GM21423 (cell line): ENCODE results near the gene ATG16L1.

Experiments
- ATAC-seq: cut with Tn5 transposase; IDR thresholded peaks from one replicate; pipeline ENCODE4 v1.9.1; 2021; ENCODE audit warnings: mild to moderate bottlenecking, moderate library complexity; ENCODE audit not compliant: unreplicated experiment

ATG16L1 gene

GRCh38 chr2:233288663-233289062 is 37.2 kb downstream of the ATG16L1 start:
- ATAC-seq: no peak

DNA sequence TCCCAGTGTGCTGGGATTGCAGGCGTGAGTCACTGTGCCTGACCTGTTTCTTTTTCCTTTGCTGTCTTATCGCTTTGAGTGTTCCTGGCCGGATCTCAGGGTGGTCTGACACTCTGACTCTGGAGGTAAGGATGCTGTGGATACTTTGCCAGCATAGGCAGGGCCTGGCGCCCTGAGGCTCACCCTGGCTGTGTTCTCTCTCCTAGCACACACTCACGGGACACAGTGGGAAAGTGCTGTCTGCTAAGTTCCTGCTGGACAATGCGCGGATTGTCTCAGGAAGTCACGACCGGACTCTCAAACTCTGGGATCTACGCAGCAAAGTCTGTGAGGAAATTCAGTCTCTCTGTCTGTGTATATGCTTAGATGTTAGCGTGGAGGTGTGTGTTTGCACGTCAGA is 38.2 kb downstream of the ATG16L1 start:
- ATAC-seq: no peak

GRCh38 chr2:233290051-233290845 is 38.8 kb downstream of the ATG16L1 start:
- ATAC-seq: no peak

DNA sequence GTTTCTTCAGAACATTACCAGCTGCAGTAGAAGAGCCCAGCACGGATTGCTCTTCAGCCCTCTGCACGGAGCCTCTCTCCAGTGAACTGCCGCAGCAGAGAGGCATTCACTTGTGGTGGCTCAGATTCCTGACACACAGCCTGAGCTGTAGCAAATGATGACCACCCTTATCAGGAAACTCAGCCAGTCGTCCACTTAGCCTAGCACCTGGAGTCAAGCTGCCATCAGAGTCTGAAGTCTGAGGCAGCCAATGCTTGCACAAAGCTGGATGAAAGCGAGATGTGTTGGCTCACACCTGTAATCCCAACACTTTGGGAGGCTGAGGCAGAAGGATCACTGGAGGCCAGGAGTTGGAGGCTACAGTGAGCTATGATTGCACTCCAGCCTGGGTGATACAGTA is 44.4 kb downstream of the ATG16L1 start:
- no peak for ATAC-seq

DNA sequence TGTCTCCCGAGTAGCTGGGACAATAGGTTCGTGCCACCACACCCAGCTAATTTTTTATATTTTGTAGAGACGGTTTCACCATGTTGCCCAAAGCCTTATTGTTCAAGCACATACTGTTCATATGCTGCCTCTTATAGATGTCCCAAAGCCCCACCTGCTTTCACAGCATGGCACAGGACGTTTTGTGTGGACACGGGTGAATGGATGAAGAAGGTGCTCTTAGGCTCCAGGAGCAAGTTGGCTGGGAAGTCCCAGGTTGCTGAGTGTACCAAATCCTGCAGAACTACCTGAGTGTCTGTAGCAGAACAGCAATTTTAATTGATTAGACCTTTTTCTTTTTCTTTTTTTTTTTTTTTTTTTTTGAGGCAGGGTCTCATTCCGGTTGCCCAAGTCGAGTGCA is 45.6 kb downstream of the ATG16L1 start:
- ATAC-seq: no peak

- no peak for ATAC-seq
These were observed 48.9 kb downstream of the ATG16L1 start for GRCh38 chr2:233300401-233300800.

DNA sequence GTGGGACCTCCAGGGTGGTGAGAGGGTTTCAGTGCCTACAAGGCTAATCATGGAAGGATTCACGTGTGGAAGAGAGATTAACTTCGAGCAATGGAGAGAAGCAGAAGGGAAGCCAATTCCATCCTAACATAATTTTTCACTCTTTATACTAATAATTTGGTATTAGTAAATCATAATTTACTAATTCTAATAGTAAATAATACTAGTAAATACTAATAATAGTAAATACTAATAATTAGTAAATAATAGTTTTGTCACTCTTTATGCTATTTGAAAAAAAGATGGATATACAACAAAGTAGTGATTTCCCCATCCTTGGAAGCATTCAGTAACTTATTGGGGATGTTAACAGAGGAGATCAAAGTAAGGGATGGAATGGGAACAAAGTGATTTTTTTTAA is 49.8 kb downstream of the ATG16L1 start:
- no peak for ATAC-seq

DNA sequence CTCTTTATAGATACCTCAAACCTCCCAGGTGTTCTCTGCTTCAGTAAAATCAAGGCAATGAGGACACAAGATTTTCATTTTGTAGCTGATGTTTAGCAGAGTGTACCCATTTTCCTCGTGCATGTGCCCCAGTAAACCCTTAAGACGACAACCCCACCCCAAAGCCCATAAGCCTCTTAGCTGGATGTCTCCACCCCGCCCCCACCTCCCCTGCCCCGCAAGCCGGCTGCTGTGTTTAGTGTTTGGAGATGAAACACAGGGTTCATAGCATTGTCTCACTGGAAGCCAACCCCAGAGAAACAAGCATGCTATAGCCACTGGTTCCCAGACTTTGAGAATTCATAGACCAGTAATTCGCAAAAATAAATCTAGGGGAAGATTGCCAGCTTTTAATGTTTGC is 50.3 kb downstream of the ATG16L1 start:
- no peak for ATAC-seq

DNA sequence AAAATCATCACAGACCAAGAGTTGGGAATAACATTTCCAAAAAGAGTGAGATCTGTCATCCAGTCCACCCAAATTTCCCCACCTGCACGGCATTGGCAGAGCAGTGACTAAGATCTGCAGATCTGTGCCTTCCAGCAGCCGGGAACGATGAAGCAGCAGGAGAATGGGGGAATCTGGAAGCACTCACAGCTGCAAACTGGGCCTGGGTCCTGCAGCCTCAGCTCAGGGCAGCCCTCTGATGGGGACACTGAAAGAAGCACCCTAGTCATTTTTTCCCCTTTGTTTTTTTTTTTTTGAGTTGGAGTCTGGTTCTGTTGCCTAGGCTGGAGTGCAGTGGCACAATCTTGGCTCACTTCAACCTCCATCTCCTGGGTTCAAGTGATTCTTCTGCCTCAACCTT is 51.8 kb downstream of the ATG16L1 start:
- ATAC-seq: no peak

- no peak for ATAC-seq
These were observed 56.1 kb downstream of the ATG16L1 start, which contains the start of gene SAG for GRCh38 chr2:233307565-233307964. Gene SAG, plus strand, starts transcription at chr2:233307816. Its CDS starts 1,374 bp downstream, at chr2:233309190.

DNA sequence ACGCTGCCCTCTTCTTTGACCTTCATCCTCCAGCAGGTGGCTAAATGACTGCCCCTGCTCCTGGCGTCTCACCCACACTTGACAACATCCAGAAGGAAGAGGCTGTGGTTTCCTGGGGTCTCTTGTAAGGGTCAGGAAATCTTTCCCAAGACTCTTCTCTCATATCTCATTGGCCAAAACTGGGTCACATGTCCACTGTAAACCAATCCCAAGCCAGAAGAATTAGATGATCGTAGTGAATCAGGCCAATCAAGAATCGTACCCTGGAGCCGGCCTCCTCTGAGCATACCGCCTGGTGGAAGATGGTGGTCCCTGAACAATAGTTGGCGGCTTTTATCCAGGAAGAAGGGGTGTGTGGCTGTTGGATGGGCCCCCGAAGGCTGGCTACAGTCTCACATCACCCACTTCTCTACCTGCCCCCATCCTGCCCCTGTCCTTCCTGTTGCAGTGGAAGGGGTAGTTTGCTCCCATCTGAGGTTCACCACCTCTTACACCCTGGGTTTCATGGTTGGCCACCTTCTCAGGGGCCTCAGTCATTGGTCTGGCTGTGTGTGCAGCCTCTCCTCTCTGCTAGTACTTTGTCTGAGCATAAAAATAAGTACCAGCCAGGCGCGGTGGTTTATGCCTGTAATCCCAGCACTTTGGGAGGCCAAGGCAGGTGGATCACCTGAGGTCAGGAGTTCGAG is 59.9 kb downstream of the ATG16L1 start:
- ATAC-seq: no peak

GRCh38 chr2:233312874-233313273 is 61.4 kb downstream of the ATG16L1 start:
- ATAC-seq: no peak

DNA sequence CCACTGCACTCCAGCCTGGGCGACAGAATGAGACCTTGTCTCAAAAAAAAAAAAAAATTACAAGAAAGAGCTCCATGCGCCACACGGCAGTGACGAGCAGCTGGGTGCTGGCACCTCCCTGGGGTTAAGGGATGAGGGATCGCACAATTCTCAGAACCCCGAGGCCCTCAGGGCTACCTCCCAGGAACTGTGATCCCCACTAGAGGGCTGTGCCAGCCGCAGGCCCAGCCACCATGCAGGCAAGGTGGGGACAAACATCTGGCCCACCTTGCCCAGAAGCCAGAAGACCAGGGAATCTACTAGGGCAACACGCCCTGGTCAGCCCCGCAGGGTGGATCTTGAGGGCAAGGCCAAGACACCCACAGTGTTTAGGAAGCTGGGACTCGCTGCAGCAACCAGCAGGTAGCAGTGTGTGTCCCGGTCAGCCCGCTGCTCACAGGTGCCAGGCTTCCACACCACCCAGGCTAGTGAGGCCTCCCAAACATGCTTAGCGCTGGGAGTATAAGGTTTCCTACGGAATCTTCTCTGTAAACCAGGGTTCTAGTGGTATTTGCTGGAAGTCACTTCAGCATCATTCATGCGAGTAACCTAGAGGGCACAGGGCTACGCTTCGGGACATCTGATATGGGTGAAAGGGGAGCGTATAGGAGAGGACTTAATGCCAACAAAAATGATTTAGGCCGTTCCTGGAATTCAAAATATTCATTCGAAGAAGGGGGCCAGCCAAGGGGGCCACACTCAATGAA is 62.9 kb downstream of the ATG16L1 start:
- no peak for ATAC-seq

DNA sequence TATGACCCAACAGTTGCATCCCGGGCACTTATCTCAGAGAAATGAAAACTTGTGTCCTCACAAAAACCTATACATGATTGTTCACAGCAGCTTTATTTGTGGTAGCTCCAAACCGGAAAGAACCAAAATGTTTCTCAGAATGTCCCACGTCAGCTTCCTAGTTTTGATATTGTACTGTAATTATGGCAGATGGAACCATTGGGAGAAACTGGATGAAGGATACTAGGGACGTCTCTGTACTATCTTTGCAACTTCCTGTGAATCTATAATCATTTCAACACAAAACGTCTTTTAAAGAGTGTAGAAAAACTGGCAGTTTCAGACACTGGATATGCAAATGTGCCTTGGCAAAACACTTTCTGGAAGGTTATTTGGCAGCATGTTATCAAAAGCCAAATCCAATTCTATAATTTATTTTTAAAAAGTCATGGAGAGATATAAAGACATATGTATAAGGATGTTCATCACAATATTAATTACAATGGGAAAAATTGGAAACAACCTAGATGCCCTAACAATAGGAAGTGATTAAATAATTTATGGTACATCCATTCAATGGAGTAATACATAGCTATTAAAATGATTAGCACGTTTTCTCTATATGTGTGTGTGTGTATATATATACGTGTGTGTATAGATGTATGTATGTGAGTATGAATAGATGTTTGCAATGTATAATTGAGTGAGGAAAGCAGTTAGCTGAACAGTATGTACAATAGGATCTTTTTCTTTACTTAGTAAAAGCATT is 65.9 kb downstream of the ATG16L1 start:
- no peak for ATAC-seq

GRCh38 chr2:233319256-233319655 is 67.8 kb downstream of the ATG16L1 start:
- ATAC-seq: no peak

- no peak for ATAC-seq
These were observed 69.0 kb downstream of the ATG16L1 start for GRCh38 chr2:233320470-233320869.

- ATAC-seq: no peak
These were observed 69.7 kb downstream of the ATG16L1 start for GRCh38 chr2:233321166-233321565.

DNA sequence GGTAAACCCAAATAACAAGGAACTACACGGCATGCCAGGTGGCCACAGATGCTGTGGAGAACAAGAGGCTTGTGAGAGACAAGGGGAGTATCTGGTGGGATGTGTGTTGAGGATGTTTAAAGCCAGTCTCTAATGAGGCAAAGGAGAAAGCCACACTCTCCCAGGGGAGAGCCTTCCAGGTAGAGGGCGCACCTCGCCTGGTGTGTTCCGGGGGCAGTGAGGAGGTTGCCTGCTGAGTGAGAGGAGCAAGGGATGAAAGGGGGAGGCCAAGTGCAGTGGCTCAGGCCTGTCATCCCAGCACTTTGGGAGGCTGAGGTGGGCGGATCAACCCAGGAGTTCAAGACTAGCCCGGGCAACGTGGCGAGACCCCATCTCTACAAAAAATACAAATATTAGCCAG is 72.4 kb downstream of the ATG16L1 start:
- no peak for ATAC-seq

- ATAC-seq: no peak
These were observed 73.8 kb downstream of the ATG16L1 start for GRCh38 chr2:233325256-233325655.

DNA sequence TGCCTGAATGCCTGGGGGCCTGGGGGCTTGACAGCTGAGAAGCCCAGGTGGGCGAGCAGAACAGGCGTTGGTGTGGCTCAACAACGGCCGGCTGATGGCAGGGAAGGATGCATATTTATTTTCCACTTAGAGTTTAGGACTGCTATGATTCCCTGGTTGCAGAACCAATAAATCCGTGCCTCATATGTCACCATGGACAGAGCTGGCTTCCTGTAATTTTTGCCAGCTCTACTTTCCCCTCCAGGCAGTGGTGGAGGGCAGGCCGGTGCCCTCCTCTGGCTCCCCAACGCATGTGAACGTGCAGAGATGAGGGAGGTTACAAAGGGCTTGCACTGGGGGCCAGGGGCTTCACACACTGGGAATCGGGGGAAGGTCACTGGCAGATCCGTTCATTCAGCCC is 74.3 kb downstream of the ATG16L1 start:
- no peak for ATAC-seq

- ATAC-seq: no peak
These were observed 75.0 kb downstream of the ATG16L1 start for GRCh38 chr2:233326500-233326899.
